Heart left ventricle (tissue), 16 donors: ENCODE results near the gene XPNPEP1. TPM values are rescaled to one million over a fixed set of nuclear protein-coding genes. Genes with fewer than 3 reads are reported as not detected.

ENCODE experiments used
- ATAC-seq, 4 donors: fragments of 200-7000 bp; cut with Tn5 transposase; one replicate each; pipeline ENCODE4 v1.9.1; 2020 to 2022; ENCODE audit warnings: moderate library complexity in 4 of 4, mild to moderate bottlenecking in 3 of 4, moderate number of reproducible peaks in 1 of 4
- DNase-seq, 5 donors: peaks; one replicate each; pipeline ENCODE4 v3.0.0-alpha.2; 2020
- H3K27ac ChIP-seq, 12 donors: fragments of 200-600 bp; sonication (generic) in 4 of 12; one replicate each; pipeline versions ENCODE4 v1.5.0 to v1.8.0; 2016 to 2022; ENCODE audit warnings: mild to moderate bottlenecking in 2 of 12
- H3K27me3 ChIP-seq, 9 donors: fragments of 200-600 bp; sonication (generic) in 2 of 9; one replicate each; pipeline versions ENCODE4 v1.5.1 to v1.8.0; 2016 to 2022; ENCODE audit warnings: mild to moderate bottlenecking in 3 of 9
- H3K36me3 ChIP-seq, 9 donors: fragments of 200-600 bp; sonication (generic) in 2 of 9; one replicate each; pipeline versions ENCODE4 v1.5.0 to v1.8.0; 2018 to 2022; ENCODE audit warnings: mild to moderate bottlenecking in 2 of 9
- H3K4me1 ChIP-seq, 12 donors: fragments of 200-600 bp; sonication (generic) in 4 of 12; one replicate each; pipeline versions ENCODE4 v1.5.0 to v1.8.0; 2016 to 2022; ENCODE audit warnings: mild to moderate bottlenecking in 3 of 12
- H3K4me3 ChIP-seq, 12 donors: fragments of 200-600 bp; sonication (generic) in 4 of 12; one replicate each; pipeline versions ENCODE4 v1.5.0 to v1.8.0; 2017 to 2022; ENCODE audit warnings: mild to moderate bottlenecking in 9 of 12, moderate library complexity in 4 of 12
- H3K9me3 ChIP-seq, 12 donors: fragments of 200-600 bp; sonication (generic) in 4 of 12; one replicate each; pipeline versions ENCODE4 v1.5.0 to v1.8.0; 2016 to 2022; ENCODE audit warnings: mild to moderate bottlenecking in 1 of 12
- POLR2A ChIP-seq, 2 donors: fragments of 450-650 bp; IDR thresholded peaks; one replicate each; pipeline ENCODE4 v1.6.1; 2017; ENCODE audit warnings: antibody characterized with exemption in 2 of 2, mild to moderate bottlenecking in 2 of 2, moderate library complexity in 2 of 2
- WGBS, 4 donors: extraction: QIAGEN DNeasy Blood & Tissue Kit in 2 of 4; methylation state at CpG; one replicate each; pipeline versions ENCODE4 v1.1.5 to v1.1.7; 2013 to 2018; 5-methylcytosine and 5-hydroxymethylcytosine counted together
- intact Hi-C, 10 donors: fragments of 100-400 bp; cut with DNase I; formaldehyde crosslinking; loops; one replicate each; pipeline versions ENCODE4 v1.11.1 to v1.14.2; 2022
- polyA plus RNA-seq, 2 donors: library from polyadenylated mRNA; stranded (reverse); fragments of 200-250 nt; gene quantifications; one replicate each; pipeline ENCODE4 v1.2.3, GENCODE V29; 2013
- total RNA-seq, 9 donors: library from RNA; depleted of rRNA in 2 of 9; stranded (reverse); fragments of >200 nt in 2 of 9; fragmentation: NEBNext Ultra II Directional in 3 of 9; extraction: Animal tissue kit (Norgen Biotek cat#: 25700) in 3 of 9; gene quantifications; one replicate each; pipeline versions ENCODE4 v1.1.0 to v1.2.4, GENCODE V29; 2016 to 2023
- TF ChIP-seq, protein P1 (sequence below), 12 donors: fragments of 200-600 bp; sonication (generic) in 4 of 12; IDR thresholded peaks; one replicate each; pipeline versions ENCODE4 v1.5.0 to v1.8.0; 2018 to 2022; ENCODE audit warnings: antibody characterized with exemption in 12 of 12, mild to moderate bottlenecking in 5 of 12
- donor health status: ischemic (EF 13 %, LVEDD 7.1; RV severe dilation, severe dysfunction).
- donor health status: healthy with polysubstance abuse.
- donor health status: DM: no; HTN: yes; CAD: no.
- donor health status: DM: no; HTN: no; CAD: no.
- donor health status: ischemic (EF 25% LVEDD 6.9; RV normal size, moderate dysfunction).
- donor health status: ischemic (EF 25% LVEDD 5.7; RV mildly dilated, moderate dysfunction).
- donor health status: healthy.
- donor health status: DM: yes; HTN: yes; CAD: no.
- donor health status: ischemic (EF 35%, LVEDD 5.7; RV mildly dilated, moderate dysfunction).
- donor health status: nonischemic (EF 11% LVEDD 7.7; RV severe dilation, severe dysfunction).
- donor health status: DM: yes; HTN: yes; CAD: no.
- donor health status: PGD.
- donor health status: ischemic (EF 29% LVEDD 5.4; RV normal size, mild dysfunction).
- donor health status: nonischemic (EF 23%, LVEDD 6.1; RV moderate dilation, normal function).

The XPNPEP1 gene
- total and polyA plus RNA-seq, 11 donors = 14.5 to 77.0 (median 46.2) TPM

GRCh38 chr10:109969760-109970346 lies 46.5 kb upstream of the XPNPEP1 start:
- Histone ChIP-seq H3K36me3 (no peaks in the 10 kb centered on the region), H3K27ac (peak overlapping the region in 7 of 12 donors; percentile 12 to 70 (median 36)), H3K4me1 (peaks cover 0 to 51% (median 31%) of the 10 kb centered on the region in 12 donors), H3K27me3 (no peaks in the 10 kb centered on the region), H3K4me3 (no peak overlapping the region), H3K9me3 (no peaks in the 10 kb centered on the region)
- WGBS, 4 donors = 73 to 76% (median 75%) methylated on average over 8 of the region's 8 CpGs
- DNase-seq = no peak
- TF ChIP-seq, protein P1, sequence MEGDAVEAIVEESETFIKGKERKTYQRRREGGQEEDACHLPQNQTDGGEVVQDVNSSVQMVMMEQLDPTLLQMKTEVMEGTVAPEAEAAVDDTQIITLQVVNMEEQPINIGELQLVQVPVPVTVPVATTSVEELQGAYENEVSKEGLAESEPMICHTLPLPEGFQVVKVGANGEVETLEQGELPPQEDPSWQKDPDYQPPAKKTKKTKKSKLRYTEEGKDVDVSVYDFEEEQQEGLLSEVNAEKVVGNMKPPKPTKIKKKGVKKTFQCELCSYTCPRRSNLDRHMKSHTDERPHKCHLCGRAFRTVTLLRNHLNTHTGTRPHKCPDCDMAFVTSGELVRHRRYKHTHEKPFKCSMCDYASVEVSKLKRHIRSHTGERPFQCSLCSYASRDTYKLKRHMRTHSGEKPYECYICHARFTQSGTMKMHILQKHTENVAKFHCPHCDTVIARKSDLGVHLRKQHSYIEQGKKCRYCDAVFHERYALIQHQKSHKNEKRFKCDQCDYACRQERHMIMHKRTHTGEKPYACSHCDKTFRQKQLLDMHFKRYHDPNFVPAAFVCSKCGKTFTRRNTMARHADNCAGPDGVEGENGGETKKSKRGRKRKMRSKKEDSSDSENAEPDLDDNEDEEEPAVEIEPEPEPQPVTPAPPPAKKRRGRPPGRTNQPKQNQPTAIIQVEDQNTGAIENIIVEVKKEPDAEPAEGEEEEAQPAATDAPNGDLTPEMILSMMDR (IDR thresholded peaks at IDR 0.05) = no peak
- no peak for TF ChIP-seq POLR2A (IDR thresholded peaks at IDR 0.05)
- ATAC-seq = no peak
- intact Hi-C loops = loop anchor here in 6 of 10 donors (5.0 to 10.0 kb wide), 4 partner anchors 37 to 85 kb away; partner anchors contain the start of gene ADD3 (in 1 of the 6)

GRCh38 chr10:109968953-109969759 lies 45.8 kb upstream of the XPNPEP1 start:
- no peak for DNase-seq
- H3K4me3 ChIP-seq = peak overlapping the region in 3 of 12 donors; percentile 13 to 19 (median 16)

GRCh38 chr10:109967739-109968088 lies 44.4 kb upstream of the XPNPEP1 start:
- no peak for TF ChIP-seq POLR2A (IDR thresholded peaks at IDR 0.05)
- TF ChIP-seq, protein P1 (IDR thresholded peaks at IDR 0.05) = no peak
- DNase-seq (no peak), ATAC-seq (no peak)
- intact Hi-C loops = loop anchor here in 2 of 10 donors (5.0 to 10.0 kb wide), 2 partner anchors 40 to 73 kb away; partner anchors contain the start of gene ADD3 (in 1 of the 2)
- H3K36me3 ChIP-seq = no peaks in the 10 kb centered on the region
- peaks cover 0 to 51% (median 32%) of the 10 kb centered on the region in 12 donors for H3K4me1 ChIP-seq
- peak overlapping the region in 8 of 12 donors; percentile 25 to 70 (median 58) for H3K27ac ChIP-seq
- no peak overlapping the region for H3K4me3 ChIP-seq
- H3K27me3 ChIP-seq = no peaks in the 10 kb centered on the region
- H3K9me3 ChIP-seq = no peaks in the 10 kb centered on the region

More at GRCh38 chr10:109968953-109969759, 45.8 kb upstream of the XPNPEP1 start:
- no peaks in the 10 kb centered on the region for H3K9me3 ChIP-seq
- peak overlapping the region in 9 of 12 donors; percentile 12 to 70 (median 36) for H3K27ac ChIP-seq
- peaks cover 0 to 51% (median 31%) of the 10 kb centered on the region in 12 donors for H3K4me1 ChIP-seq
- peak; percentile 24 to 70 (median 46) for ATAC-seq
- H3K36me3 ChIP-seq = no peaks in the 10 kb centered on the region
- no peaks in the 10 kb centered on the region for H3K27me3 ChIP-seq
- TF ChIP-seq, protein P1 (IDR thresholded peaks at IDR 0.05) = no peak
- TF ChIP-seq POLR2A (IDR thresholded peaks at IDR 0.05) = no peak
- 56 to 69% (median 62%) methylated on average over 14 of the region's 14 CpGs for WGBS, 4 donors
- intact Hi-C loops = loop anchor here in 2 of 10 donors (5.0 to 10.0 kb wide), 2 partner anchors 38 to 74 kb away; partner anchors contain the start of gene ADD3 (in 1 of the 2)
